H9 (cell line): Measurements from ENCODE around the gene FHIT. TPM values are rescaled to one million over a fixed set of nuclear protein-coding genes. Genes with fewer than 3 reads are reported as not detected.

Experiments
- DNase-seq: peaks from one replicate; pipeline ENCODE4 v3.0.0-alpha.2; 2017
- H2AFZ ChIP-seq: one replicate; pipeline ENCODE4 v1.6.1; 2013; ENCODE audit warnings: mild to moderate bottlenecking, low read length, control low read depth, moderate library complexity
- H2AK5ac ChIP-seq: 2 replicates; pipeline ENCODE4 v1.6.1; 2013; ENCODE audit warnings: low read length, control low read depth, mixed read lengths; ENCODE audit not compliant: insufficient read length
- H2BK120ac ChIP-seq: one replicate; pipeline ENCODE4 v1.6.1; 2013; ENCODE audit warnings: low read depth, mild to moderate bottlenecking, low read length, control low read depth, inconsistent platforms; ENCODE audit not compliant: poor library complexity, severe bottlenecking
- H2BK12ac ChIP-seq: 2 replicates; pipeline ENCODE4 v1.6.1; 2013; ENCODE audit warnings: low read length, control low read depth, mixed read lengths, low read depth; ENCODE audit not compliant: insufficient read length
- H2BK15ac ChIP-seq: 2 replicates; pipeline ENCODE4 v1.6.1; 2013; ENCODE audit warnings: low read depth, low read length, control low read depth
- H2BK20ac ChIP-seq: one replicate; pipeline ENCODE4 v1.6.1; 2013; ENCODE audit warnings: low read depth, mild to moderate bottlenecking, low read length, control low read depth, inconsistent platforms; ENCODE audit not compliant: poor library complexity, severe bottlenecking
- H2BK5ac ChIP-seq: 2 replicates; pipeline ENCODE4 v1.6.1; 2013; ENCODE audit warnings: low read length, control low read depth, mixed read lengths; ENCODE audit not compliant: insufficient read length
- H3K14ac ChIP-seq: 2 replicates; pipeline ENCODE4 v1.6.1; 2013; ENCODE audit warnings: low read length, control low read depth; ENCODE audit not compliant: insufficient read depth
- H3K18ac ChIP-seq: 2 replicates; pipeline ENCODE4 v1.6.1; 2013; ENCODE audit warnings: low read depth, mild to moderate bottlenecking, mixed read lengths, low read length, control low read depth; ENCODE audit not compliant: insufficient read length
- H3K23ac ChIP-seq: 2 replicates; pipeline ENCODE4 v1.6.1; 2013; ENCODE audit warnings: low read length, control low read depth, mixed read lengths, low read depth; ENCODE audit not compliant: insufficient read length
- H3K23me2 ChIP-seq: 2 replicates; pipeline ENCODE4 v1.6.1; 2013; ENCODE audit warnings: low read depth, mild to moderate bottlenecking, mixed read lengths, low read length, control low read depth; ENCODE audit not compliant: insufficient read length, poor library complexity, severe bottlenecking
- H3K27ac ChIP-seq: 2 replicates; pipeline ENCODE4 v1.5.1; 2013; ENCODE audit warnings: low read length, control low read depth, mixed read lengths, low read depth; ENCODE audit not compliant: insufficient read length
- H3K27me3 ChIP-seq: 2 replicates; pipeline ENCODE4 v1.6.1; 2013; ENCODE audit warnings: low read length, control low read depth, inconsistent platforms; ENCODE audit not compliant: insufficient read depth
- H3K4ac ChIP-seq: 2 replicates; pipeline ENCODE4 v1.6.1; 2013; ENCODE audit warnings: low read depth, mild to moderate bottlenecking, control low read depth, inconsistent platforms, low read length, moderate library complexity
- H3K4me1 ChIP-seq: 2 replicates; pipeline ENCODE4 v1.6.1; 2013; ENCODE audit warnings: low read length, control low read depth, inconsistent platforms; ENCODE audit not compliant: insufficient read depth
- H3K4me2 ChIP-seq: 2 replicates; pipeline ENCODE4 v1.6.1; 2013; ENCODE audit warnings: low read length, control low read depth, mixed read lengths; ENCODE audit not compliant: insufficient read length, insufficient read depth
- H3K56ac ChIP-seq: 2 replicates; pipeline ENCODE4 v1.6.1; 2013; ENCODE audit warnings: low read depth, mild to moderate bottlenecking, mixed read lengths, low read length, control low read depth; ENCODE audit not compliant: insufficient read length
- H3K79me1 ChIP-seq: 2 replicates; pipeline ENCODE4 v1.6.1; 2013; ENCODE audit warnings: low read depth, mild to moderate bottlenecking, moderate library complexity, low read length, control low read depth, inconsistent platforms; ENCODE audit not compliant: insufficient read depth, poor library complexity, severe bottlenecking
- H3K79me2 ChIP-seq: 2 replicates; pipeline ENCODE4 v1.6.1; 2013; ENCODE audit warnings: low read length, control low read depth, inconsistent platforms; ENCODE audit not compliant: insufficient read depth
- H3K9ac ChIP-seq: 2 replicates; pipeline ENCODE4 v1.6.1; 2013; ENCODE audit warnings: low read length, control low read depth, mixed read lengths; ENCODE audit not compliant: insufficient read length; ENCODE audit errors: extremely low read depth
- H3K9me3 ChIP-seq: one replicate; pipeline ENCODE4 v1.6.1; 2013; ENCODE audit warnings: low read depth, low read length, inconsistent platforms; ENCODE audit not compliant: control insufficient read depth
- H3T11ph ChIP-seq: one replicate; pipeline ENCODE4 v1.6.1; 2013; ENCODE audit warnings: mild to moderate bottlenecking, low read length, control low read depth, inconsistent platforms
- H4K20me1 ChIP-seq: one replicate; pipeline ENCODE4 v1.6.1; 2013; ENCODE audit not compliant: control insufficient read depth, insufficient read length, insufficient read depth
- H4K5ac ChIP-seq: 2 replicates; pipeline ENCODE4 v1.6.1; 2013; ENCODE audit warnings: low read depth, mild to moderate bottlenecking, mixed read lengths, low read length, control low read depth; ENCODE audit not compliant: insufficient read length
- H4K8ac ChIP-seq: replicated peaks from 2 replicates; pipeline ENCODE4 v1.6.1; 2013; ENCODE audit warnings: low read length, control low read depth, mixed read lengths, low read depth; ENCODE audit not compliant: insufficient read length
- H4K91ac ChIP-seq: 2 replicates; pipeline ENCODE4 v1.6.1; 2013; ENCODE audit warnings: low read depth, mild to moderate bottlenecking, moderate library complexity, mixed read lengths, low read length, control low read depth; ENCODE audit not compliant: insufficient read length
- H3K27ac Mint-ChIP-seq, 3 experiments: 2 replicates in 2 of 3; 3 replicates in 1 of 3; pipeline ENCODE4 v1.8.0; 2020 to 2021; ENCODE audit warnings: mixed read lengths in 3 of 3, mild to moderate bottlenecking in 1 of 3, moderate library complexity in 1 of 3
- H3K27me3 Mint-ChIP-seq: 2 replicates; pipeline ENCODE4 v1.8.0; 2021; ENCODE audit warnings: low read depth, mild to moderate bottlenecking, moderate library complexity, mixed read lengths
- H3K36me3 Mint-ChIP-seq, 3 experiments: 2 replicates in 2 of 3; 3 replicates in 1 of 3; pipeline ENCODE4 v1.8.0; 2020 to 2021; ENCODE audit warnings: low read depth in 3 of 3, mixed read lengths in 3 of 3; ENCODE audit not compliant: insufficient read depth in 1 of 3
- H3K4me1 Mint-ChIP-seq, 2 experiments: 2 replicates each; pipeline ENCODE4 v1.8.0; 2020; ENCODE audit warnings: mixed read lengths in 2 of 2
- H3K4me3 Mint-ChIP-seq, 2 experiments: 2 replicates in 1 of 2; 3 replicates in 1 of 2; pipeline ENCODE4 v1.8.0; 2020 to 2021; ENCODE audit warnings: mild to moderate bottlenecking in 2 of 2, mixed read lengths in 2 of 2, moderate library complexity in 1 of 2
- H3K9me3 Mint-ChIP-seq, 2 experiments: 2 replicates in 1 of 2; 3 replicates in 1 of 2; pipeline ENCODE4 v1.8.0; 2020; ENCODE audit warnings: mild to moderate bottlenecking in 2 of 2, mixed read lengths in 2 of 2, moderate library complexity in 1 of 2
- WGBS: extraction: QIAGEN DNeasy Blood & Tissue Kit; methylation state at CpG from one replicate; pipeline ENCODE4 v1.1.7; 2013; ENCODE audit warnings: missing lambda C conversion rate, low lambda C conversion rate, mixed read lengths; ENCODE audit not compliant: insufficient read length; ENCODE audit errors: extremely low coverage; 5-methylcytosine and 5-hydroxymethylcytosine counted together
- total RNA-seq: library from RNA; stranded (reverse); gene quantifications from 2 replicates; pipeline ENCODE4 v1.2.1, GENCODE V29; 2021
- TF ChIP-seq, protein P1 (sequence below): fragments of 200-600 bp; sonication (generic); conservative IDR thresholded peaks from 3 replicates; pipeline ENCODE4 v1.8.0; 2021; ENCODE audit warnings: antibody characterized with exemption, mild to moderate bottlenecking

The FHIT gene
- total RNA-seq, 1 experiment from 2014 or later: 3.0 TPM

DNA sequence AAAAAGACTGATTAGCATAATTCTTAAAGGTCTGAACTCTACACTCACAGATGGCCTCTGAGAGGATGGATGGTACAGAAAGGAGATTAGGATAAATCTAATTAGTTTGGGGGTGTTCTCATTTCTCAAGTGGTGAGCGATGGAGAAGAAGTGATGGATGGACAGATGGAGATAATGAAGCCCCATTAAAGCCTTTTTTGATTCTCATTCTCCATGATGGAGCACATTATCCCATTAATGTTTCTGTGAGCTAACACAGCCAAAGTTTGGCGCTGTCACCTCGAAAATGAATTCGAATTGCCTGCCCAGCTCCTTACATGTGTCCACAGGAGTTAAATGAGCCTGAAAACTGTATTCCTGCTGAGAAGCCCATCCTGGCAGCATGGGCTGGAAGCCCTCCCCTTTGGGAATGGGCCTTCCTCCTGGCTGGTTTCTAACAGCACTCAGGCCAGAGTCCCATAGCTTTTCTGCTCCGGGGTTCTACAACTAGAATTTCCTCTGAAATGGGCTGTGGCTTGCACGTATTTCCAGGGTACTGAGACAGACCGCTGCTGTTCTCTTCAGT lies 1475.4 kb downstream of the FHIT start:
- H3K27me3 Mint-ChIP-seq: no peaks in the 10 kb centered on the region
- DNase-seq: no peak
- H3K9me3 Mint-ChIP-seq: no peaks in the 10 kb centered on the region; a peak in 1 of 5 replicates
- Histone ChIP-seq H3K18ac (no peak overlapping the region), H2BK15ac (no peak overlapping the region), H3K56ac (no peak overlapping the region), H3K9ac (no peak overlapping the region), H3T11ph (no peak overlapping the region), H4K8ac (no peak overlapping the region), H4K20me1 (no peaks in the 10 kb centered on the region), H3K27ac (no peak overlapping the region), H4K91ac (no peak overlapping the region), H3K4ac (no peak overlapping the region), H3K23ac (no peak overlapping the region), H2AK5ac (no peak overlapping the region), H3K27me3 (no peaks in the 10 kb centered on the region), H3K4me2 (no peak overlapping the region), H2BK5ac (no peak overlapping the region), H3K14ac (no peak overlapping the region), H2AFZ (no peak overlapping the region), H3K23me2 (no peaks in the 10 kb centered on the region), H3K4me1 (no peaks in the 10 kb centered on the region), H4K5ac (no peak overlapping the region), H2BK20ac (no peak overlapping the region), H3K9me3 (no peaks in the 10 kb centered on the region), H3K79me2 (no peaks in the 10 kb centered on the region), H2BK12ac (no peak overlapping the region), H3K79me1 (no peaks in the 10 kb centered on the region), H2BK120ac (no peak overlapping the region)
- H3K4me3 Mint-ChIP-seq: no peak overlapping the region
- H3K4me1 Mint-ChIP-seq: peaks cover 7 to 10% of the 10 kb centered on the region in 2 experiments
- WGBS: no CpG with 5 or more reads among the region's 7 CpGs
- no peaks in the 10 kb centered on the region; a peak in 1 of 7 replicates for H3K36me3 Mint-ChIP-seq
- TF ChIP-seq, protein P1, sequence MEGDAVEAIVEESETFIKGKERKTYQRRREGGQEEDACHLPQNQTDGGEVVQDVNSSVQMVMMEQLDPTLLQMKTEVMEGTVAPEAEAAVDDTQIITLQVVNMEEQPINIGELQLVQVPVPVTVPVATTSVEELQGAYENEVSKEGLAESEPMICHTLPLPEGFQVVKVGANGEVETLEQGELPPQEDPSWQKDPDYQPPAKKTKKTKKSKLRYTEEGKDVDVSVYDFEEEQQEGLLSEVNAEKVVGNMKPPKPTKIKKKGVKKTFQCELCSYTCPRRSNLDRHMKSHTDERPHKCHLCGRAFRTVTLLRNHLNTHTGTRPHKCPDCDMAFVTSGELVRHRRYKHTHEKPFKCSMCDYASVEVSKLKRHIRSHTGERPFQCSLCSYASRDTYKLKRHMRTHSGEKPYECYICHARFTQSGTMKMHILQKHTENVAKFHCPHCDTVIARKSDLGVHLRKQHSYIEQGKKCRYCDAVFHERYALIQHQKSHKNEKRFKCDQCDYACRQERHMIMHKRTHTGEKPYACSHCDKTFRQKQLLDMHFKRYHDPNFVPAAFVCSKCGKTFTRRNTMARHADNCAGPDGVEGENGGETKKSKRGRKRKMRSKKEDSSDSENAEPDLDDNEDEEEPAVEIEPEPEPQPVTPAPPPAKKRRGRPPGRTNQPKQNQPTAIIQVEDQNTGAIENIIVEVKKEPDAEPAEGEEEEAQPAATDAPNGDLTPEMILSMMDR: no peak
- no peak overlapping the region for H3K27ac Mint-ChIP-seq
